ENCODE measurements around the gene DOK3.

- TF ChIP-seq CTCF (IDR thresholded peaks at IDR 0.05) (no peak), POLR2A (IDR thresholded peaks at IDR 0.05) (no peak)
Observed at GRCh38 chr5:177507596-177508220, 1.9 kb downstream of the DOK3 start.
